HG03575 (cell line): ENCODE data around the gene CRYAA.

Experiments
- ATAC-seq: cut with Tn5 transposase; IDR thresholded peaks from one replicate; pipeline ENCODE4 v1.9.1; 2021; ENCODE audit not compliant: unreplicated experiment, insufficient number of reproducible peaks, low FRiP score; ENCODE audit errors: extremely low read depth

Gene CRYAA

GRCh38 chr21:43195121-43196021 lies 26.6 kb downstream of the CRYAA start:
- ATAC-seq, result no peak

DNA sequence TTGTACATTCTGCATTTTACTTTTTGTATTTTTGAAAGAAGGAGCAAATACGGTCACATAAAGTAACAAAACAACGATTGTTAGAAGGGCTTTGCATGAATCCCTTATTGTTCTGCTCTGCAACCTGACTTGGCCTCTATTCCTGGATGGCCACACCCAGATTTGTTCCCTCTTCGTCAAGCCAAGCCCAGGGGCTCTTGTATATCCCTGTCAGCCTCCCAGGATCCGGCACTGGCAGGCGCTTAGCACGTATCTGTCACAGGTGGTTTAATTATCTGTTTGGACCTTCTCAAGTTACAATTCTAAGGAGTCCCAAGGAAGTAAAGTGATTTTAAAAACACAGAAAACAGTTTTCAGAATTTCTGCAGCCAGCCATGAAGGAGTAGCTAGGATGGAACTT lies 28.0 kb downstream of the CRYAA start:
- ATAC-seq, result no peak

GRCh38 chr21:43198376-43198775 lies 29.6 kb downstream of the CRYAA start:
- ATAC-seq, result no peak

GRCh38 chr21:43201491-43201890 lies 32.7 kb downstream of the CRYAA start:
- ATAC-seq, result no peak

DNA sequence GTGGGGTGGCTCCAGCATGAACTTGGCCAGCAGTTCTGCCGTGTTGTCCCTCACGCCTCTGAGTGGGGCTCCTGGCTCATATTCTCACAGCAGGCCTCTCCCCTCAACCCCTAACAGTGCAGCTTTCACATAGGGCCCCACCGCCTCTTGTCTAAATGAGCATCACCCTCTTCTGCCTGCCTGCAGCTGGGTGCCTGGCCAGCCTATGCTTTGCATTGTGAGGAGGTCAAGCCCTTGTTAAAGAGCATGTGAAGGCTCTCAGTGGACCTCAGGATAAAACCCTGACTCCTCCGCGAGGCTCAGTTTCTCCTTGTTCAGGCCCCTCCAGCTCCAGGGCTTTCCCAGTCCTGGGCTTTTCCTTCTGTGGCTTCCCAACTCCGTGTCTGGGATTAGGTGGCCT lies 34.8 kb downstream of the CRYAA start:
- no peak for ATAC-seq

DNA sequence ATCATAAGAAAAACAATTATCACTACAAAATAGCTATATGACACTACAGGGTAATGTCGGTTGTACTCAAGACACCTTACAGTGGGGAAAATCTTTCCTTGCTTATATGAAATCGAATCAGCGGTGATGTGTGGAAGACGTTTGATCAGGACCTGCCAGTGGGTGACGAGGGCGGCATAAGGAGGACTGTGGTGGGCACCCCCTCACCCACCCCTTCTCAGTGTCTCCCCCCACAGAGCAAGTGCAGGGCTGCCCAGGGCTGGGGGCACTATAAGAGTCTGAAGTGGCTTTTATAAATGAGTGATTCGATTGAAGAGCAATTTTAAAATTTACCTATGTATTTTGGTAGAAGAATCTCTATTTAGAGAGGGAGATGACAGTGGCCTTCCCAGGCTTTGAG lies 35.8 kb downstream of the CRYAA start:
- ATAC-seq, result no peak

DNA sequence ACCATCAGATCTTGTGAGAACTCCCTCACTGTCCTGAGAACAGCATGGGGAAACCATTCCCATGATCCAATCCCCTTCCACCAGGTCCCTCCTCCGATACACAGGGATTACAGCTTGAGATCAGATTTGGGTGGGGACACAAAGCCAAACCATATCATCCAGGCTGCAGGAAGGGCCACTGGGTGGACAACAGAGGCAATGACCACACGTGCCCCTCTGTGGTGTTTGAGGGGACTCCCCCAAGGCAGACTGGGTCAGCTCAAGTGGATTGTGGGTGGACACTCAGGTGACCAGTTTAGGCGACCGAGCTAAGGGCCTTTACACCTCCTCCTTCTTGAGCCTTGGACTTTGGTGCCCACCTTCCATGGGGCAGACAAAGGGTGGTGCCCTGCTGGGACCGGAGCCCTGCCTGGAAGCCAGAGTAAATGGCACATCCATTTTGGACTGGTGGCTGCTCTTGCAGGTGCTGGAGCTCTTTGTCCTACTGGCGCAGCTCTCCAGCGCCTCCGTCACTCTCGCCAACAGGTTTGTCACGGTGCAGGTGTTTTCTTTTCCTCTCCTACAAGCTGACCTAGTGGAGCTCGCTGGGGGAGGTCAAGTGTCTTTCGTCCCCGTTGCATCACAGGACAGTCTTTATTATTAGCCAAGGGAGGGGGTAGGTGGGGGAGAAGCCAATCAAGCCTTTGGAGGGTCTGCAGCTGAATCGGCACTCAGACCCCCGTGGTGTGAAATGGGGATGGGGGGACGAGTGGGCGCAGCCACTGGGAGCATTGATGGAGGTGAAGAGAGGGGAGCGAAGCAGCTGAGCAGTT lies 37.6 kb downstream of the CRYAA start:
- ATAC-seq, result no peak

GRCh38 chr21:43207043-43207315 lies 38.2 kb downstream of the CRYAA start:
- no peak for ATAC-seq

- ATAC-seq, result no peak
Observed at GRCh38 chr21:43207868-43208267, 39.1 kb downstream of the CRYAA start.

GRCh38 chr21:43208561-43209332 lies 39.9 kb downstream of the CRYAA start:
- no peak for ATAC-seq

DNA sequence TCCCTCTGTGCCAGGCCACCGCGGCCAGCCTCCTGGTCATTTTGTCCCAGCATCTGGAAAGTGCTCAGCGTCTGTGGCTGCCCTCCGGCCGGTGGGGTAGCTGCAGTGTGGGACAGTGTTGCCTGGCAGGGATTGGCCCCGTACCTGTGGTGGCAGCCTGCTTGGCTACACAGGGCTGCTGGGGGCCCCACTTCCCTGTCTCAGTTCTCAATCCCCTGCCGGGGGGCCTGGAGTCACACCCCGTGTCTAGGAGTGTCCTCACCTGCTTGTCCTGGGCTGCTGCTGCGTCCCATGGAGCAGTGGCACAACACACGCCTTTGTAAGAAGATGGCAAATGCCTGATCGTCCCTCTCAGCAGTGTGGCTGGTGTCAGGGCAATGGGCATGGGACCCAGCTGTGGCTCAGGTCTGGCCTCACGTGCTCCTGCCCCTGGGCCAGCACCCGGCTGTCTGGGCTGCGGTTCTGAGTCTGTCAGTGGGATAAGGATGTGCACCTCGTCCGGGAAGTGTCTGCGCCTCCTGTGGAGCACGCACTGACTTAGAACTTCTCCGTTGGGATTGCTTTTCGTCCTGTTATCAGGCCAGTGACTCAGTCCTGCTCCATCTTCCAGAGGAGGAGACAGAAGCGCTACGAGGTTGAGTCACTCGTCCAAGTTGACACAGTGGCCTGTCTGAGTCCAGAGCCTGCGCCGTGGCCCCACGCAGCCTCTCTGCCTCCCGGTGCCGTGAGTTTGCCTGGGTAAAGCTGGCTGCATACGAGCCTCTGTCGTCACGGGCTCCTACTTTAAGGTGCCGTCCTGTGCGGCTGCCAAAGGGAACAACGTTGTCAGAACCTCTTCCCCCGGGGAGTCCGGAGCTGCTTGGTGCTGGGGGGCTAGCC lies 41.0 kb downstream of the CRYAA start:
- ATAC-seq, result no peak

DNA sequence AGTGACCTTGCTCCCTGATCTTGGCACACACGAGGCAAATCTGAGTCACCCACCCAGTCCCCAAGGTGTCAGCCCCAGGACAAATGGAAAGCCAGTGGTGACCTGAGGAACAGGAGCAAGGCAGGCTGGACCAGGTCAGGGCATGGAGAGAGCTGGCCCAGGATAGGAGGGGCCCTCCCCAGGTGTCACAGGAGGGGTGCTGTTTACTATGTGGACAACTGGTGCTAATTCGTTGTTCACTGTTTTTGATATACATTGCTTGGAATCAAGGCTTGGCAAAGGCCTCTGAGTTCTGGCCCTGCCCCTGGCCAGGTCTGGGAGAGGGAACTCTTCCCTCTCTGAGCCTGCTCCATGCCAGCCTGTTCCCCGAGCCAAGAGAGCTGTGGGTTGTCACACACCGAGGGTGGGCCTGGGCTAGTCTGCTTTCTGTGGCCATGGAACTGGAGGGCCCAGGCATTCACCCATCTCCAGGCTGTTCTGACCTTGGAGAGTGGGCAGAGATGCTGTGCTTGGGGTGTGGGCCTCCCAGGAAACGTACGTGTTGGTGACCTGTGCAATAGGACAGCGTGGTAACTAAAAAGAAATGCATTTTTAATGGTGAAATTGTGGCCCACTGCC lies 41.8 kb downstream of the CRYAA start:
- no peak for ATAC-seq

DNA sequence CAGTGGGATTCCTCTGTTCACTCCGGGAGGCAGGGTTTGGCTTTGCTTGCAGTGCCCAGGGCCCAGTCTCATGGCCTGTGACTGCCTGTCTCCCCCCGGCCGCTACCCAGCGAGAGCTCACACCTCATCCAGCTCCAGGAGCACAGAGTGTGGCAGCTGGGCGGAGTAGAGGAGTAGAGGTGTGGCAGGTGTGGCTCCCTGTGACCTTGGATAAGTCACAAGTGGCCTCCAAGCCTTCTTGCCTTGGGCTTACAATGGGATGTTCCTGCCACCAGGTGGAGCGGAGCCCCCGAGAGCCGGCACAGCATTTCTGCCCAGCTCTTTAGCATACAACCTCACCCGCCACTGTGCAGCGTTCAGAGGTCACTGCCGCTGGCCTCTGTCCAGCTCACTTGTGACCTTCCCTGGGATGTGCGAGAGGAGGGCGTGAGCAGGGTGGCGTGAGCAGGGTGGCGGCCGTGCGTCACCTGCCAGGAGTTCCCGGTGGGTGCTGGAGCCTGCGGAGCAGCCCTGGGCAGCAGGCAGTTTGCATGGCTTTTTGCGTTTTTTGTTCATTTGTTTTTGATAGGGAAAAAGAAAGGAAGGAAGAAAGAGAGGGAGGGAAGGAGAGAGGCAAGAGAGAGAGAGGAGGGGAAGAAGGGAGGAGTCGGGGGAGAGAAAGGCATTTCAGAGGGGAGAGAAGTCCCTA lies 42.4 kb downstream of the CRYAA start:
- ATAC-seq, result no peak

DNA sequence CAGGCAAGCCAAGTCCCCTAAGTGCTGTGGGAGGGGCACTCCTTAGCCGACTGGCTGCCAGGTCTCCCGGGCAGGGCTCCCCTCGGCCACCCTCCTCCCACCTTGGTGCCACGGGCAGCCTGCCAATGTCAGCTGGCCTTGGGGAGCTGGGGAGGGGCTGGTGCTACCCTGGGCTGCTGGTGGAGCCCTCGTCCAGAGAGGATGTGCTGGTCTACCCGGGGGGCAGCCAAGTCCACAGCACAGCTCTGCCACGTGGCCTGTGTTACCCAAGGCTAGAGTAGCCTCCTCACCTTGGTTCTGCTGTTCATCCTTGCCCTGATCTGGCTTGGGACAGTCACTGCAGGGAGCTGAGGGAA lies 42.9 kb downstream of the CRYAA start:
- ATAC-seq, result no peak
